Subcutaneous abdominal adipose tissue (tissue), 5 donors: ENCODE measurements around the gene RAB25.
"Not testable (repeated sequence)": the region's sequence is repeated elsewhere in the genome, so short reads cannot be mapped to it uniquely, and the experiment has no call there.

Source experiments
- H3K27ac ChIP-seq: one replicate; pipeline ENCODE4 v1.7.0; 2013; ENCODE audit warnings: low read depth, mild to moderate bottlenecking, inconsistent platforms, low read length, moderate library complexity
- H3K27me3 ChIP-seq, 5 donors: one replicate each; pipeline ENCODE4 v1.7.0; 2013; ENCODE audit warnings: low read length in 5 of 5, inconsistent platforms in 1 of 5; ENCODE audit not compliant: control insufficient read depth in 5 of 5, insufficient read depth in 4 of 5
- H3K36me3 ChIP-seq, 5 donors: one replicate each; pipeline ENCODE4 v1.7.0; 2013; ENCODE audit warnings: low read length in 5 of 5; ENCODE audit not compliant: control insufficient read depth in 5 of 5, insufficient read depth in 5 of 5
- H3K4me1 ChIP-seq, 5 donors: one replicate each; pipeline ENCODE4 v1.7.0; 2013; ENCODE audit warnings: low read length in 5 of 5, mild to moderate bottlenecking in 3 of 5, moderate library complexity in 1 of 5; ENCODE audit not compliant: control insufficient read depth in 5 of 5, insufficient read depth in 5 of 5
- H3K4me3 ChIP-seq, 5 donors: one replicate each; pipeline ENCODE4 v1.7.0; 2013; ENCODE audit warnings: low read length in 5 of 5, low read depth in 1 of 5
- H3K9ac ChIP-seq, 5 donors: one replicate each; pipeline ENCODE4 v1.7.0; 2013; ENCODE audit warnings: low read length in 5 of 5, mild to moderate bottlenecking in 4 of 5, moderate library complexity in 3 of 5
- H3K9me3 ChIP-seq, 5 donors: one replicate each; pipeline ENCODE4 v1.7.0; 2013; ENCODE audit warnings: low read length in 5 of 5; ENCODE audit not compliant: control insufficient read depth in 5 of 5
- donor health status: healthy.
- donor health status: healthy.
- donor health status: healthy.
- donor health status: healthy.
- donor health status: healthy.

The RAB25 gene

GRCh38 chr1:156026588-156026987 is 34.4 kb upstream of the RAB25 start:
- Histone ChIP-seq H3K27me3 (no peaks in the 10 kb centered on the region), H3K27ac (no peak overlapping the region), H3K36me3 (no peaks in the 10 kb centered on the region), H3K4me1 (peaks cover 0 to 2% (median 0%) of the 10 kb centered on the region in 5 donors), H3K4me3 (no peak overlapping the region), H3K9me3 (no peaks in the 10 kb centered on the region), H3K9ac (no peak overlapping the region)

GRCh38 chr1:156033011-156033410 is 27.9 kb upstream of the RAB25 start:
- Histone ChIP-seq H3K9me3 (no peaks in the 10 kb centered on the region), H3K4me1 (no peaks in the 10 kb centered on the region), H3K9ac (peak overlapping the region in 1 of 5 donors; percentile 30), H3K36me3 (peaks cover 3 to 19% (median 8%) of the 10 kb centered on the region in 5 donors), H3K4me3 (no peak overlapping the region), H3K27ac (no peak overlapping the region), H3K27me3 (no peaks in the 10 kb centered on the region)

GRCh38 chr1:156034991-156035390 is 26.0 kb upstream of the RAB25 start:
- not testable (repeated sequence) for H3K27me3 ChIP-seq, H3K4me3 ChIP-seq

GRCh38 chr1:156042828-156043227 is 18.1 kb upstream of the RAB25 start:
- Histone ChIP-seq H3K4me3 (no peak overlapping the region), H3K9me3 (no peaks in the 10 kb centered on the region), H3K27me3 (no peaks in the 10 kb centered on the region), H3K4me1 (no peaks in the 10 kb centered on the region), H3K36me3 (peaks cover 6 to 53% (median 38%) of the 10 kb centered on the region in 5 donors), H3K9ac (no peak overlapping the region), H3K27ac (no peak overlapping the region)

More at GRCh38 chr1:156034991-156035390, 26.0 kb upstream of the RAB25 start:
- H3K36me3 ChIP-seq, result peaks cover 3 to 30% (median 8%) of the 10 kb centered on the region in 5 donors
- not testable (repeated sequence) for H3K9ac ChIP-seq, H3K9me3 ChIP-seq, H3K27ac ChIP-seq, H3K4me1 ChIP-seq

GRCh38 chr1:156045076-156045475 is 15.9 kb upstream of the RAB25 start:
- no peak overlapping the region for H3K4me3 ChIP-seq
- H3K36me3 ChIP-seq, result peaks cover 8 to 60% (median 53%) of the 10 kb centered on the region in 5 donors
- H3K4me1 ChIP-seq, result peaks cover 0 to 8% (median 0%) of the 10 kb centered on the region in 5 donors
- no peak overlapping the region for H3K27ac ChIP-seq
- no peaks in the 10 kb centered on the region for H3K27me3 ChIP-seq
- no peak overlapping the region for H3K9ac ChIP-seq
- no peaks in the 10 kb centered on the region for H3K9me3 ChIP-seq

GRCh38 chr1:156048663-156049258 is 12.2 kb upstream of the RAB25 start:
- peaks cover 5 to 41% (median 26%) of the 10 kb centered on the region in 5 donors for H3K36me3 ChIP-seq

GRCh38 chr1:156050376-156050775 is 10.6 kb upstream of the RAB25 start:
- H3K36me3 ChIP-seq, result peaks cover 4 to 37% (median 21%) of the 10 kb centered on the region in 5 donors
- no peaks in the 10 kb centered on the region for H3K27me3 ChIP-seq
- no peak overlapping the region for H3K27ac ChIP-seq
- H3K9me3 ChIP-seq, result no peaks in the 10 kb centered on the region
- no peak overlapping the region for H3K9ac ChIP-seq
- no peak overlapping the region for H3K4me3 ChIP-seq
- H3K4me1 ChIP-seq, result peaks cover 4 to 29% (median 19%) of the 10 kb centered on the region in 5 donors

More at GRCh38 chr1:156048663-156049258, 12.2 kb upstream of the RAB25 start:
- Histone ChIP-seq H3K27me3 (no peaks in the 10 kb centered on the region), H3K9me3 (no peaks in the 10 kb centered on the region), H3K9ac (no peak overlapping the region), H3K4me1 (peaks cover 0 to 18% (median 9%) of the 10 kb centered on the region in 5 donors), H3K27ac (no peak overlapping the region), H3K4me3 (no peak overlapping the region)

- no peaks in the 10 kb centered on the region for H3K9me3 ChIP-seq
- H3K4me3 ChIP-seq, result no peak overlapping the region
- peaks cover 5 to 37% (median 25%) of the 10 kb centered on the region in 5 donors for H3K4me1 ChIP-seq
- peaks cover 3 to 35% (median 21%) of the 10 kb centered on the region in 5 donors for H3K36me3 ChIP-seq
- H3K9ac ChIP-seq, result no peak overlapping the region
- no peaks in the 10 kb centered on the region for H3K27me3 ChIP-seq
- H3K27ac ChIP-seq, result no peak overlapping the region
Measured at GRCh38 chr1:156051011-156051725, 9.8 kb upstream of the RAB25 start.

GRCh38 chr1:156052862-156053767 is 7.8 kb upstream of the RAB25 start:
- H3K4me1 ChIP-seq, result peaks cover 5 to 42% (median 25%) of the 10 kb centered on the region in 5 donors
- no peaks in the 10 kb centered on the region for H3K9me3 ChIP-seq
- peak overlapping the region; percentile 50 for H3K27ac ChIP-seq
- peak overlapping the region; percentile 70 to 82 (median 76) for H3K4me3 ChIP-seq
- no peaks in the 10 kb centered on the region for H3K27me3 ChIP-seq
- H3K9ac ChIP-seq, result peak overlapping the region in 4 of 5 donors; percentile 70 to 81 (median 74)
- H3K36me3 ChIP-seq, result peaks cover 3 to 36% (median 26%) of the 10 kb centered on the region in 5 donors
